ENCODE results near the gene STAB1.
A peak's percentile ranks its signal among the peaks of the same experiment; 100 is the strongest.

Gene STAB1

GRCh38 chr3:52479037-52479876 lies 15.9 kb upstream of the STAB1 start:
- no peak for TF ChIP-seq CTCF (conservative IDR thresholded peaks at IDR 0.05)
- no peak overlapping the region for H3K27ac ChIP-seq

GRCh38 chr3:52479877-52480575 lies 15.1 kb upstream of the STAB1 start:
- no peak overlapping the region for H3K27ac ChIP-seq
- no peak for TF ChIP-seq CTCF (conservative IDR thresholded peaks at IDR 0.05)

DNA sequence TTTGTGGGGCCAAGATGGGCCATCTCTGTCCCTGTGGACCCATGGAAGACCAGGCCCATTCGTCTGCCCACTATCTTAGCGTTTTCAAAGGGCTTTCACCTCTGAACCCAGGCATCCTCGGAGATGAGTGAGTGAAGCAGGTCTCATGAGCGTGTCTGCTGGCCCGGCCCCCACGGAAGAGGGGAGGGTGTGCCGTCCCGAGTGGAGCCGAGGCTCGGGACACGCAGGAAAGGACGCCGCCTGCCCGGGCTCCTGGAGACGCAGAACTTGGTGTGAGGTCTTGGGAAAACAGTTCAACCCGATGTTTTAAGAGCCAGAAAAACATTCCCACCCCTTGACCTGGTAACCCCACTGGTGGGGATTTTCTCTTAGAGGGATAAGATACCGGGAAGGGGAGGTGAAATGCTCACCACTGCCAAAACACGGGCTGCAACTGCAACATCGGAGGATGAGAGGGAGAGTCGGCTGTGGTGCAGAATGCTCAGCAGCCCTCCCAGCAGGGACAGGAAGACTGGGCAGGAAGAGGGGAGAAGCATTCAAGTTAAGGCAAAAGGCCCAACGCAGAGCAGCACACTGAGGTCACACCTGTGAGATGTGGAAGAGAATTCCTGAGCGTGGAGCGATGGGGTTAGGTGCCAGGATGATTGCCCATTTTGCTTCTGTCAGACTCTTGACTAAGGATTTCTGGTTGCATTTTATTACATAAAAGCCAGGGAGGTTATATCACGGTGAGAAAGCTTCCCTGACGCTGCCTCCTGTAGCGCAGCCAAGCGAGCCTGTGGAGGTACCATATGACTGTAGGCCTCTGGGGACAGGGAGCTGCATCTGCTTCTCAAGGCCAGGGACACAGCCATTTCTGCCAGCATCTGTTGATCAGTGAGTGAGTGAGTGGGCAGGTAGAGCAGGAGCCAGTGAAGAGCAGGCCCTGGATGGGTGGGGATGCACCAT lies 14.1 kb upstream of the STAB1 start:
- TF ChIP-seq CTCF (conservative IDR thresholded peaks at IDR 0.05) = no peak
- no peak overlapping the region for H3K27ac ChIP-seq

DNA sequence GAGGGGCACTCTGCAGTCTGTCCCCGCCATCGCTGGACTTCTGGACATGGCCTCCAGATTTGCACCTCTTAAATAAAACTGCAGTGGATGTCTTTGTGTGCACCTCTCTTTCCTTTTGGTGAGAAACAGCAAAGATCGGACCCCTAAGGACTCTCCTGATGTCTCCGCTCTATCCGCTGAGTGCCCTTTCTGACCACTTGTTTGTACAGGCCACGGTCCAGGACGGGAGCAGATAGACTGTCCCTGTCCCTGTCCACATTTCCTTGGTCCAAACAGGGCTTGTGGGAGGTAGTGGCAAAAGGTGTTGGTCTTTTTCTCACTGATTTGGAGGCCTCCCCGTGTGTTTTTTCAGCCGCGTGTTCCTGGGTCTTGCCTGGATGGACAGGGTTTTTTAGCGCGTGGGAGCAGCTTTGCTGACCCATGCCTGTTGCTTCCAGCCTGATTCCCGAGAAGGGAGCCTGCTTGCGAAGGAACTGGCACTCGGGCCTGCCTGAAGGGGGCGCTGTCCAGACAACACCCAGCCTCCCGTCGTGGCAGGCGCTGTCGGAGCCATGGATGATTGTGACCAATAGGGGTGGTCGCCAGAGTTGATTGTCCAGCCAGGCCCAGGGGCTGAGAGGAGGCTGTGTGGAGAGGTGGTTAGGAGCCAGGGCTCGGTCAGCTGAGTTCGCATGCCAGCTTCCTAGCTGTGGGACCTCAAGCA lies 13.2 kb upstream of the STAB1 start:
- peak; percentile 45; the same call in 1 of the 2 replicates for TF ChIP-seq CTCF (conservative IDR thresholded peaks at IDR 0.05)
- no peak overlapping the region for H3K27ac ChIP-seq

DNA sequence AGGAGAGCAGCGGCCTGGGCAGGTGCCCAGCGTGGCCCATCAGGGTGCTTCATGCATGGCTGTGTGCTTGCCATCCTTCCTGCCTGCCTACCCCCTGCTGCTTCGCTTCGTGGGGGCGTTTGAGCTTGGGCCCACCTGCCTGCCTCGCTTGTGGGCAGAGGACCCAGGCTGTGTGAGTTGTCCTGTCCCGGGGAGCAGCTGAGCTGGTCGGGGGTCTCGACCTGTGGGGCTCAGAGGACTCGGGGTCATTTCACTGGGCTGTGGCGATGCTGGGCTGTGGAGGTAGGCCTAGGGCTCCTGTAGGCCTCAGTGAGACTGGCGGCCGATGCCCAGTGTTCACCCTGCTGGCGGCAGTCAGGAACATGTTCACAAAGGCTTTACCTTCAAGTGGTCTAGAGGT lies 12.1 kb upstream of the STAB1 start:
- no peak overlapping the region for H3K27ac ChIP-seq
- TF ChIP-seq CTCF (conservative IDR thresholded peaks at IDR 0.05) = no peak

- TF ChIP-seq CTCF (conservative IDR thresholded peaks at IDR 0.05) = no peak
- no peak overlapping the region for H3K27ac ChIP-seq
Observed at GRCh38 chr3:52483577-52484381, 11.4 kb upstream of the STAB1 start.

All from VCaP (cell line).